ENCODE data around the gene KIF11.

KIF11 gene

DNA sequence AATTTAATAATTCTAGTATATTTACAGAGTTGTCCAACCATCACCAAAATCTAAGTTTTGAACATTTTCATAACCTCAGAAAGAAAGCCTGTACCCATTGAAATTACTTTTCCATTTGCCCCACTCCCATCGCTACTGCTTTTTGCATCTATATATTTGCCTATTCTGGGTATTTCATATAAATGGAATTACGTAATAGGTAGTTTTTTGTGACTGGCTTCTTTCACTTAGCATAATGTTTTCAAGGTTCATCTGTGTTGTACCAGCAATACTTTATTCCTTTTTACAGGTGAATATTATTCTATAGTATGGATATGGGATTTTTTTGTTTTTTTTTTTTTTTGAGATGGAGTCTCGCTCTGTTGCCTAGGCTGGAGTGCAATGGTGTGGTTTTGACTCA lies 22.6 kb downstream of the KIF11 start:
- in situ Hi-C loops (cut with HindIII; ENCODE audit: low sequenced_read_pairs): no loop called here
- no peak overlapping the region for H3K4me3 ChIP-seq (ENCODE audit: low read depth, low read length)
- TF ChIP-seq, protein P1, sequence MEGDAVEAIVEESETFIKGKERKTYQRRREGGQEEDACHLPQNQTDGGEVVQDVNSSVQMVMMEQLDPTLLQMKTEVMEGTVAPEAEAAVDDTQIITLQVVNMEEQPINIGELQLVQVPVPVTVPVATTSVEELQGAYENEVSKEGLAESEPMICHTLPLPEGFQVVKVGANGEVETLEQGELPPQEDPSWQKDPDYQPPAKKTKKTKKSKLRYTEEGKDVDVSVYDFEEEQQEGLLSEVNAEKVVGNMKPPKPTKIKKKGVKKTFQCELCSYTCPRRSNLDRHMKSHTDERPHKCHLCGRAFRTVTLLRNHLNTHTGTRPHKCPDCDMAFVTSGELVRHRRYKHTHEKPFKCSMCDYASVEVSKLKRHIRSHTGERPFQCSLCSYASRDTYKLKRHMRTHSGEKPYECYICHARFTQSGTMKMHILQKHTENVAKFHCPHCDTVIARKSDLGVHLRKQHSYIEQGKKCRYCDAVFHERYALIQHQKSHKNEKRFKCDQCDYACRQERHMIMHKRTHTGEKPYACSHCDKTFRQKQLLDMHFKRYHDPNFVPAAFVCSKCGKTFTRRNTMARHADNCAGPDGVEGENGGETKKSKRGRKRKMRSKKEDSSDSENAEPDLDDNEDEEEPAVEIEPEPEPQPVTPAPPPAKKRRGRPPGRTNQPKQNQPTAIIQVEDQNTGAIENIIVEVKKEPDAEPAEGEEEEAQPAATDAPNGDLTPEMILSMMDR (IDR thresholded peaks at IDR 0.05; ENCODE audit: low read depth, low read length, missing control alignments): no peak
- no peak for DNase-seq (ENCODE audit: low read depth)

DNA sequence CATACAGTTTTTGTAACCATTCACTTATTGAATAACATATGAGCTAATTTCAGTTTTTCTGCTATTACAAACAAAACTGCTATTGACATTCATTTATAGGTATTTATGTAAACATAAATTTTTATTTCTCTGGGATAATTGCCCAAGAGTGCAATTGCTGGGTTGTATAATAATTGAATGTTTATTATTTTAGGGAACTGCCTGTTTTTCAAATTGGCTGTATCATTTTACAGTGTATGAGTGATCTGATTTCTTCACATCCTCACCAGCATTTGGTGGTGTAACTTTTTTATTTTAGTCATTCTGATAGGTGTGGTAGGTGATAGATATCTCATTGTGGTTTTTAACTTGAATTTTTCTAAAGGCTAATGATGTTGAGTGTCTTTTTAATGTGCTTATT lies 26.4 kb downstream of the KIF11 start:
- no peak for DNase-seq (ENCODE audit: low read depth)
- H3K4me3 ChIP-seq (ENCODE audit: low read depth, low read length): no peak overlapping the region
- TF ChIP-seq, protein P1 (IDR thresholded peaks at IDR 0.05; ENCODE audit: low read depth, low read length, missing control alignments): no peak
- in situ Hi-C loops (cut with HindIII; ENCODE audit: low sequenced_read_pairs): no loop called here

DNA sequence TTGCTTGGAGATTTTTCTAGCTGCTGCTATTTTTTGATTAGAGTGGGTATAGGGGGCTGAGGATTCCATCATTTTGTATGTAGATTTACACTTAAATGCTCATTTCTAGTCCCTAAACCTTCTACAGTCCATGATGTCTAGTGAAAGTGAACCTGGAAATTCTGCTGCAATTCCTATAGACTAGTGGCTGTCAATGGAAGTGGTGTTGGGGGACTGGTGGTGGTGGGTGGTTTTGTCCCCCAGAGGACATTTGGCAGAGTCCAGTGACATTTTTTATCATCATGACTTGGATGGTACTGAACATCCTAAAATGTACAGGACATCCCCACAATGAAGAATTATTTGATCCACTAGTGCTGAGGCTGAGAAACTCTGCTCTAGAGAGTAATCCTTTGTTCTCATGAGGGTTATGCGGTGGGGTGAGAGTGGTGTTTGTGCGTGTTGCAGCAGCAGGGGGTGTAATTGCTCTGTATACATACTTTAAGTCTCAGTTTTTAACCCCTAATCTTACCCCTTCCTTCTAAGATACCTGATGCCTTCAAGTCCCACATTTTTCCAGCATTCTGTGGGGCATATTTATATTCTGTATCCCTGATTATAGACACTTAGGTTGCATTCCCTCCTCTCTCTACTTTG lies 35.0 kb downstream of the KIF11 start:
- in situ Hi-C loops (cut with HindIII; ENCODE audit: low sequenced_read_pairs): no loop called here
- TF ChIP-seq, protein P1 (IDR thresholded peaks at IDR 0.05; ENCODE audit: low read depth, low read length, missing control alignments): no peak

DNA sequence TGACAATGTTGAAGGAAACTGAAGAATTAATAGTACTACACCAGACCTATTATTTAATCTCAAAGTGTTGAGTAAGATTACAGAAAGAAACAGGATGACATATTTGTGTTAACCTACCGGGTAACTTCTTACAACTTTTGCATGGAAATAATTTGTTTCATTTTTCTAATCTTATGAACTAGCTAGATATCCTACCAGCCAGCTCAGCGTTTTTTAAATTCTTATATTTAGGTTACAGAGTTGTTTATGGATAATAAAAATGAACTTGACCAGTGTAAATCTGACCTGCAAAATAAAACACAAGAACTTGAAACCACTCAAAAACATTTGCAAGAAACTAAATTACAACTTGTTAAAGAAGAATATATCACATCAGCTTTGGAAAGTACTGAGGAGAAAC lies 37.0 kb downstream of the KIF11 start:
- TF ChIP-seq, protein P1 (IDR thresholded peaks at IDR 0.05; ENCODE audit: low read depth, low read length, missing control alignments): no peak
- DNase-seq (ENCODE audit: low read depth): no peak
- in situ Hi-C loops (cut with HindIII; ENCODE audit: low sequenced_read_pairs): no loop called here
- no peak overlapping the region for H3K4me3 ChIP-seq (ENCODE audit: low read depth, low read length)

More for the DNA sequence above, 35.0 kb downstream of the KIF11 start:
- DNase-seq (ENCODE audit: low read depth): no peak
- H3K4me3 ChIP-seq (ENCODE audit: low read depth, low read length): no peak overlapping the region

DNA sequence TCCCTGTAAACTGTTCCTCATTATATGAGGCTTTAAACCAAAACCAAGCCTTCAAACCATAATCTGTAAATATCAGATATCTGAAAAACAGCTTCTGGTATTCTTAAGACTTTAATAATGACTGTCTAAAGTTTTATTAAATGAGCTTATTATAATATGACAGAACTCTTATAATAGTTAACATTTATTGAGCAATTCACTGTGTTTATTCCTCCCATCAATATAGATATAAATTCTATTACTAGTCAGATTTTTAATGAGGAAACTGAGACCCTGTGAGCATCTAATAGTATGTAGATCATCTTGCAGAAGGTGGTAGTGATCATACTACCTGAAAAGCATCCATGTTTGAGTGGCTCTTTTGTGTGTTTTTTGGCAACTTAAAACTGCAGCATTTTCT lies 45.1 kb downstream of the KIF11 start:
- no peak for DNase-seq (ENCODE audit: low read depth)
- TF ChIP-seq, protein P1 (IDR thresholded peaks at IDR 0.05; ENCODE audit: low read depth, low read length, missing control alignments): no peak
- no peak overlapping the region for H3K4me3 ChIP-seq (ENCODE audit: low read depth, low read length)
- in situ Hi-C loops (cut with HindIII; ENCODE audit: low sequenced_read_pairs): no loop called here

DNA sequence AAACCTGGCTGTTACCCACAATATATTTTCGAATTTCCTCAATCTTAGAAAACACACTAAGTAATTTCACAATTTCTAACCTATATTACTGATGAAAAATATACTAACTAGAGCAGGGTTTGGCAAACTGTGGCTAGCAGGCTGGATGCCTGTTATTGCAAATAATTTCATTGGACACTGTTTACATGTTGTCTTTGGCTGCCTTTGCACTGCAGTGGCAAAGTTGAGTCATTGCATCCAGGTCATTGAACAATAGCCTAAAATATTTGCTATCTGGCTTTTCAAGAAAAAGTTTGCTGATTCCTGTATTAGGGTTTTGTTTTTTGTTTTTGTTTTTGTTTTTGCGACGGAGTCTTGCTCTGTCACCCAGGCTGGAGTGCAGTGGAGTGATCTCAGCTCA lies 47.2 kb downstream of the KIF11 start:
- in situ Hi-C loops (cut with HindIII; ENCODE audit: low sequenced_read_pairs): no loop called here

More for the DNA sequence above, 47.2 kb downstream of the KIF11 start:
- TF ChIP-seq, protein P1 (IDR thresholded peaks at IDR 0.05; ENCODE audit: low read depth, low read length, missing control alignments): no peak
- DNase-seq (ENCODE audit: low read depth): peak; percentile 53
- no peak overlapping the region for H3K4me3 ChIP-seq (ENCODE audit: low read depth, low read length)

Measured in astrocyte of the cerebellum (primary cell).